Activated T-cell treated with anti-CD3 and anti-CD28 coated beads for 1 hour (primary cell): ENCODE measurements around the gene MED12L.
"Not testable (repeated sequence)": the region's sequence is repeated elsewhere in the genome, so short reads cannot be mapped to it uniquely, and the experiment has no call there.

Experiments
- DNase-seq: peaks from one replicate; pipeline ENCODE4 v3.0.0-alpha.2; 2020; ENCODE audit warnings: low read depth

MED12L gene

DNA sequence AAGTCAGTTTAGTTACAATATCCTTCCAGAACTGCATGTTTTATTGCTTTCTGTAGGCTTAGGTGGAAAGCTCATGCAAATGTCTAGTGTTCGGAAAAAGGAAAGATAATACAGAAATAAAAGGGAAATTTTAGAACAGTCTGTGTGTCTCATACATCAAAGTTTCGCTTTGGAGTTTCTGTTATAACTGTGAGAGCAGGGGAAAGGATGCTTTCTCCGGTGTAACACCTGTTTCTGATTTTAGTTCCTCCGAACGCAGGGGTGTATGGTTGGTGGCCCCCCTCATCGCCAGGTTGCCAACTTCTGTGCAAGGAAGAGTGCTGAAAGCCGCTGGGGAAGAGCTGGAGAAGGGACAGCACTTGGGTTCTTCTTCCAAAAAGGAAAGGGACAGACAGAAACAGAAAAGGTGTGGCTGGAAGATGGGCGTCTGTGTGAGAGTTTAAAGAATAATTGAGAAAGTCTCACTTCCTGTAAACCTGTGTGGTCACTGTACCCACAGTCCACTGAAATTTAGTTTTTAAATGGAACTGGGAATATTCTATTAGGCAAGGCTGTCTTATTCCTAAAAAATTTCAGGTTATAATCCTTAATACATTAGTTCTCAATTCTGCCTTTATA is 292.4 kb downstream of the MED12L start:
- no peak for DNase-seq

DNA sequence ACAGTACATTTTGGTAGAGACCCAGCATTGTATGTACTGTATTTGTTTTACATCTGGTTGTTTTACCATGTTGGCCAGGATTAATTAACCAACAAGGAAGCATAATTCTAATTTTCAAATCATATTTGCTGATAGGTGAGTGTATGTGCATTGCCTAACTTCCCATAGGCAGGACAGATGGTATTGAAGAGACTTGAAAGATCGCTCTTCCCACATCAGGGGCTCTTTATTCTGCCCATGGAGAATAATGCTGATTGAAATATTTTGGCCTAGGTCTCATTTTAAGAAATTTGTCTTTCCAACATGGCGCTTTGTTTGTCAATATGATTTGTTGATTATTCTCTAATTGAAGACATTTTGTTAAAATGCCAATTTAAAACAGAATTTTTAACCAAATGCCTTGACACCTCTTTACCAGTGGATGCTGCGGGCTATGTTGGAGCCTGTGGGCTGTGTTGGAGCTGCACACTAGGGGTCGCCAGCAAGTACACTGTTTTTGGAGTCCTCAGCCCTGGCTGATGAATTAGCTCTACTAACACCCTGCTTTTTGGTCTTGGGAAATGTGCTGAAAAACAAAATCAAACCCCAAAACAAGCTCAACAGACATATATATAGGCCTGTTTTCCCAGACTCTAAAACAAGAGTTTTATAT is 293.7 kb downstream of the MED12L start:
- no peak for DNase-seq

DNA sequence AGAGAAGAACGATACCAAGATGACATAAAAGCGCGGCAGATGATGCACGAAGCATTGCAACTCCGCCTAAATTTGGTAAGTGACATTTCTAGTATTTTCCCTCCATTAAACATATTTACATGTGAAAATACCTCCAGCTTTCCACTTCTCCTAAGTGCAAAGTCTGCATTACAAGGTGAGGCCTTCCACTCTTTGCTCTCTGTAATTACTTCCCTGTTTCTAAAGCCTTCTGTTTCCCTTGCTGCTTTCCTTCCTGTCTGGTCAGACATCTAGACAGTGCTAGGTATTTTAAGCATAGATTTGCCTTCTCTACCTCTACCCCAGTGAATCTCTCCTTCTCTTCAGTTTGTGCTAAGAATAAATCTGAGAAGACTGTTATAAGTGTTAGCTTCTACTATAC is 297.2 kb downstream of the MED12L start:
- DNase-seq: no peak

DNA sequence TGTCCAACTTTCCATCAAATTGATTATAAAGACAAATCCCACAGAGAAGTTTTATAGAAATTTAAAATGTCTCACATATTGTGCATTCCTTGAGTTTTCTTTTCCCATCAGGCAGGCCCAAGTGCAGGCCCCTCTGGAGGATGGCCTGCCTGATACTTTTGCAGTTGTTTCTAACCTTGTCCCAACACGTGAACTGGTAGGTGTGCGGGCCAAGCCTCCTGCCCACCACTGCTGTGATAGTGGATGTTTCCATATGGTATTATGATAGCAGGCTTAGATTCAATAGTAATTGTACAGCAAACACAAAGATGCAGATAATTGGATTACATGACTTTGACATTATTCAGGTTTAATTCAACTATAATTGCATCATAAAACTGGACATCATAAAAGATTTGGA is 297.6 kb downstream of the MED12L start:
- no peak for DNase-seq

DNA sequence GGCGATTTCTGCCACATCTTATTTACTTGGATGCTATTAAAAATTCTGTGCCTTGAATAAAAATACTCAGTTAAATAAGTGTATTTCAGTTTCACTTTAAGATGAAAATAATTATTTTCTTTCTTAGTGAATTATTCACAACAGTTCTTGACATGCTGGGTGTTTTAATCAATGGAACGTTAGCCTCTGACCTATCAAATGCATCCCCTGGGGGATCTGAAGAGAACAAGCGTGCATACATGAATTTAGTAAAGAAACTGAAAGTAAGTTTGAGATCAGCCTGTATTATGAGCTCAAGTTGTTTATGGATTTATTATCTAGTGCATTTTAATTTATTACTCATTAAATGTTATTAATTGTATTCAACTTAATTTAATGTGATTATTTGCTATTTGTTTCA is 298.5 kb downstream of the MED12L start:
- no peak for DNase-seq

DNA sequence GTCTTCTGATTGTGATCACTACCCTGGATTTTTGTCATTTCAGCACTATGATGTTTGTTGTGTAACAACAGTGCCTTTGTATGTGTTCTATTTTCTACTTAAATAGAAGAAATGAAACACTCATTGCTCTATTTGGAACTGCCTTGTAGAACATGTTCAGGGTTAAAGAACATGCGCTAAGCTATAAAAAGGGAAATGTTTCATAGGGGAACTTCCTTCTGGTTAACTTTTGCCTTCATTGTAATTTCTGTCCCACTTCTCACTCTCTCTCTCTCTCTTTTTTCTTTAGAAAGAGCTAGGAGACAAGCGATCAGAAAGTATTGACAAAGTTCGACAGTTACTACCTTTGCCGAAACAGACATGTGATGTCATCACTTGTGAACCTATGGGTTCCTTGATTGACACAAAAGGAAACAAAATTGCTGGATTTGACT is 299.3 kb downstream of the MED12L start, which contains the start of gene P2RY12:
TSS of gene P2RY12 (minus strand) at position 13 of the 434 bp plus-strand sequence. CDS start 45,908 bp downstream, outside the sequence.
- DNase-seq: no peak

DNA sequence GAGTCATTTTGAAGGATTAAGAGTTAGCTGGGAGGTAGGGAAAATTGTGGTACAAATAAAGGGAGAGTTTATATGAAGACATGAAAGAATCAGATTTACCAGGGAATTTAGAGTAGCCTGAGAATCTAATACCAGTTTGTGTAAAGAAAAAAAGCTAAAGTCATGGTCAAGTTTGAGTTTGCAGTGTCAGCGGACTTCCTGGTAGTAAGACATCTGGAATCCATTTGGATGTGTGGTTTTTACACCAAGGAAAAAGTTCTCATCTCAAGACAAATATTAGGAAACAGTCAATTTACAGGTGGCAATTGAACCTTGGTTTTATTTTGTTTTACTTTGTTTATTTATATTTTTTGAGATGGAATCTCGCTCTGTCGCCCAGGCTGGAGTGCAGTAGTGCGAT is 300.6 kb downstream of the MED12L start:
- DNase-seq: no peak

DNA sequence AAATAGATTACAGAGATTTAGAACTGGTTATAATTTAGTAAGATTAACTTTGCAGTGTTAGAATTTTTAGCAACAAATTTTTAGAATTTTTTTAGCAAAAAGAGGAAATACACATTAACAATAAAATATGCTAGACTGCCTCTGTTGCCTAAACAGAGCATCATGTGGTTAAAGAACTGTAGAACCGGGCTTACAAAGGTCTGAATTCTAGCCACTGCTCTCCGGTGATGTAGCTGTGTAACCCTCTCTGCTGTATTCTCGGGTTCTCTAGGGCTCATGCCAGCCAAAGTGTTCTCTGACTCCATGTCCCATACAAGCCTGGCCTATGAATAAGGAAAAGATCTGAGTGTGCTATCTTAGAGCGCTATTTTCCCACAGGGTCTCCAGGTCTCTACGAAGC is 302.0 kb downstream of the MED12L start:
- DNase-seq: no peak

DNA sequence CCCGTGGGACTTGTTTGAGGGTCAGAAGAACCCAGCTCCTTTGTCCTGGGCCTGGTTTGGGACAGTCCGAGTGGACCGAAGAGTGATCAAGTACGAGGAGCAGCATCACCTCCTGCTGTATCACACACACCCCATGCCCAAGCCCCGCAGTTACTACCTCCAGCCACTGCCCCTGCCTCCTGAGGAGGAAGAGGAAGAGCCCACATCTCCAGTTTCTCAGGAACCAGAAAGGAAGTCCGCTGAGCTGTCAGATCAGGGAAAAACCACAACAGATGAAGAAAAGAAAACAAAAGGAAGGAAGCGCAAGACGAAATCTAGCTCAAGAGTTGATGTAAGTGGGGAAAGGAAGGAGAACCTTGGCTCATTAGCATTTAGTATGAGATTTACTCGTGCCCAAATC is 302.4 kb downstream of the MED12L start:
- no peak for DNase-seq

DNA sequence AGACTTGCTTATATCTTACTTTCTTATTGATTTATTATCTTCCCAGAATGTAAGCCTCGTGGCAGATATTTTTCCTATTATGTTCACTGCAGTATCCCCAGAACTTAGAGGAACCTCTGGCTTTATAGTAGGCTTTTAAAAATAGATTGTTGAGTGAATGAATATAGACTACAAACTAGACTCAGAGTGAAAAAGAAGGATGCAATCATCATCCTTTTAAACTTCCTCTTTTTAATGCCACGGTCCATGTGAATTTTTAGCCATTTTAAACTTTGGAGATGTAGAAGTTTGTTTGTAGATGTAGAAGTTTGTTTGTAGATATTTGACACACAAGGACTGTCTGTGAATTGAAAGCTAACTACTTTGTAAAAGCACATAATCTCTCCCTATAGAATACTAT is 306.3 kb downstream of the MED12L start:
- no peak for DNase-seq

DNA sequence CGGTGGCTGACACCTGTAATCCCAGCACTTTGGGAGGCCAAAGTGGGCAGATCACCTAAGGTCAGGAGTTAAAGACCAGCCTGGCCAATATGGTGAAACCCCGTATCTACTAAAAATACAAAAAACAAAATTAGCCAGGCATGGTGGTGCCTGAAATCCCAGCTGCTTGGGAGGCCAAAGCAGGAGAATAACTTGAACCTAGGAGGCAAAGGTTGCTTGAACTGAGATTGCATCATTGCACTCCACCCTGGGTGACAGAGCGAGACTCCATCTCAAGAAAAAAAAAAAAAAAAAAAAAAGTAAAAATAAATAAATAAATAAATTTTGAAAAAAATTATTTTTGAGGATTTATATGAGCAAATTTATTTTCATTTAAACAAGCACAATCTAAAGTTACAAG is 306.7 kb downstream of the MED12L start:
- DNase-seq: not testable (repeated sequence)

DNA sequence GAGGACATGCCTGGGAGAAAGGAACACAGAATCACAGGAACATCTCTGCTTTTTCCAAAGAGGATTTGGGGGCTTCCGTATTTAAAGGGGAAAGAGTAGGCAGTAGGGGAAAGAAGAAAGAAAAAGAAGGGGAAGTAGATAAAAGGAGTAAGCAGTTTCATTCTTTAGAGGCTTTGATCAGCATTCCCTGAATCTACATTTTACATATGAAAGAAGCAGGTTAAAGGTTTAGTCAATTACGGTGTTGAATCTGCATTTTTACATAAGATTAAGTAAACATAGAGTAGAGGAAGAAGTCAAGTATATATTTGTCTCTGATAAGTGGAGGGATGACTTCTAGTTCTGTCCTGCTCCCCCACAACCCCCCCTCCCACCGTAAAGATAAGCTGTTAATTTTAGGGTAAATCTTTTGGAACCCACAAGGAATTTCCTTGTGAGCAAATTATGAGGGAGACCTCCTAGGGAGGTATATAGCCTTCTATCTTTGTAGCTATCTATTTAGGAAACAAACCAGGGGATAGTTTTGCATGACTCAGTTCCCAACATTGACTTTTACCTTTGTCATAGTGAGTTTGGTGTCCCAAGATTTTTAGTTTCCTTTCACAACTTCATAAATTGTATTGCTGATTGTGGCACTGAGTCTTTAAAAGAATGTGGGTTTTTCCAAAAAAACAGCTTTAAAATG is 307.8 kb downstream of the MED12L start:
- DNase-seq: no peak

DNA sequence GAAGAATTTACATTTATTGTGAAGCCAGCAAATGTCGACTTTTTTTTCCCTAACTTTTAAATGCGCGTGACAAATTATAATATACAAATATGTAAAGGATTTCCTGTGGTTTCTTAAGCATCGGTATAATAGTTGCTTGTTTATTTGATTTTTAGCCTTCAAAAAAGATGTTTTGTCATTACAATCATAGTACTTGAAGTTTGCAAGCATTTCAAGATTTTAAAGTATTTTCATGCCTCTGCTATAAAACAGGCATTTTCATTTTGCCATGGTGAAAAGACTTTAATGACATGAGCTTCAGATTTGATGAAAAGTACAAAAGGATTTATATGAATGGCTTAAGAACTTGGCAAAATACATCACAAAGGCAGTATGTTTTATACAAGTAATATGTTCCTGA is 308.5 kb downstream of the MED12L start:
- no peak for DNase-seq

DNA sequence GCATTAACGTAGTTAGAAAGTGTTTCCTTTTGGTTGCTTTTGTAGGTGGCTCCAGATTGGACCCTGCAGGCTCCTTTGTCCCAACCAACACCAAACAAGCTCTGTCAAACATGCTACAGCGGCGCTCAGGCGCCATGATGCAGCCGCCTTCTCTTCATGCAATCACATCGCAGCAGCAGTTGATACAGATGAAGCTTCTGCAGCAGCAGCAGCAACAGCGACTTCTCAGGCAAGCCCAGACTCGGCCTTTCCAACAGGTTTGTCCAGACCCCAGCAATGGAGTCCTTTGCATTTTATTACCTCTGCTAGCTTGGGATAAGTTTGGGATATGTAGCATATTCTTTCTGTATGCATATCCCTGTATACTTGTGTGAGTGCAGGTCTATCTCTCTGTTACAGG is 309.1 kb downstream of the MED12L start:
- no peak for DNase-seq

DNA sequence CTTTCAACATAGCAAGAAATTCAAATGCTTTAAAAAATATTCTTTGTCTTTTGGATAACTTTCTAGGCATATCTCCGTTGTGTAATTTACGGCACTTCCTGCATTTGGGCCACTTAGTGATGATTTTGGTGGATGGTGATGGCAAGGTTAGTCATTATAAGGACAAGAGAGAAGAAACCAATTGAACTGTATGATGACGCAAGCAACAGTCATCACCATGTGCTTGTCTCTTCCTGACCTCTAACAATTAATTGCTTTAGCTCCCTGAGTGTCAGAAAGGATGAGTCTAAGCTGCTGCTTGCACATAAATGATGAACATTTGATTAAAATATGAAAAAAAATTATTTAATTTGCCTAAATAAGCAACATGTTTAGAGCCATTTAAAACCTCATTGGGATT is 310.3 kb downstream of the MED12L start:
- DNase-seq: no peak

DNA sequence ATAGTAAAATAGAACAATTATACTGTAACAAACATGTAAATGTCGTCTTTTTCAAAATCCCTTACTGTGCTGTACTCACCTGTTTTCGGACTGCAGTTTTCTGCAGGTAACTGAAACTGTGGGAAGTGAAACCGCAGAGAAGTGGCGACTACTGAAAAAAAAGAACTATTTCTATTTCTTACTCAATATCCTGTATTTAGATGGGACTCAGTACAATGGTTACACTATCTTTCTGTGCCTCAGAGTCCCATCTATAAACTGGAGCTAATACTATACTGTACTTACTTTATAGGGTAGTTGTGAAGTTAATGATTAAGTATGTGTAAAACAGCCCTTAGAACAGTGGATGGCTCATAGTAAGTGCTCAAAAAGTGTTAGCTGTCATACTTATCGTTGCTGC is 313.4 kb downstream of the MED12L start:
- DNase-seq: no peak

DNA sequence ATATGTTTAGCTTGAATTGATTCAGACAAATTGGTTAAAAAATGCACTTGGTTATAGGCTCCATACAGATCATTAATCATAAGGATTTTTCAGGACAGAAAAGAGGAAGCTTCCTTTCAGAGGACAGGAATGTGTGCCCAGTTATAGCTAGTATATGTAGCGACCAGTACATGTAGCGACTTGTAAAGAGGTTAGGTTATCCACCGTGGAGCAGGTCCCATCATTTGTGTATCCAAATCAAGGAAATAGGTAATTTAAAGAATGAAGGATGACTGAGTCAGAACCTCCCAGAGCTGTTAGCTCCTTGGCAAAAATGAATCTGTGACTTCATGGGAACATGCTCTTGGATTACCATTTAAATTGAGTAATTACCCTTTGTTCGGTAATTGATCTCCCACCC is 314.9 kb downstream of the MED12L start:
- DNase-seq: no peak

DNA sequence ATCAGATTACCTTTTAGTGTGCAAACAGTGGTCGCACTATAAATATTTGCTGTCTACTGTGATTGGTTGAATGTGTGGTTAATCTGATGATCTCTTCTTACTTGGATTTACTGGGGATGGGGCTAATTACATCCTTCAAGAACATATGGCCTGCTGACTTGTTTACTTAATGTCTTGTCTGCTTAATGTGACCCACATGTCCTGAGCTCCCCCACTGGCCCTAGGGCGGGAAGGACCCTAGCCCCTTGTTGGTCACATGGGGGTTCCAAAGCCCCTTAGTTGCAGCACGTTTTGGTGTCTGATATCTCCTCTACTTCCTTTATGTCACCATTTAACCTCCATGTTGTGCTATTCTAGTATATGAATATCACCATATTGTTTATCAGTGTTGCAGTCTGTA is 316.9 kb downstream of the MED12L start:
- DNase-seq: no peak

DNA sequence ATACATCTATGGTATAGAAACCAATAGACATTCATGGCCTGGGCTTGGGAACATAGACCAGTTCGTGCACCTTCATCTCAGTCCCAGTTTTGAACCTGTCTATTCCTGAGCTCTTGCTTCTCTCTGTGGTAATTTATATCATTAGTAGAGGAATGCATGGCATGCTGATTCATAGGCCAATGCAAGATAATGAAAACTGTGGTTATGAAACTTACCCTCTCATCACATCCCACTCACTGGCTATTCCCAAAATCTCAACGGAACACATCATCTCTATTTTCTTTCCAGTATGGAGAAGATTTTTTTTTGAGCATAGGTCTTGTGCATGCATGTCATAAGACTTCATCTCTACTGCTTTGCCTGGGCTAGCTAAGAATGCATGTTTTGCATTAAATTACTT is 317.8 kb downstream of the MED12L start:
- no peak for DNase-seq

DNA sequence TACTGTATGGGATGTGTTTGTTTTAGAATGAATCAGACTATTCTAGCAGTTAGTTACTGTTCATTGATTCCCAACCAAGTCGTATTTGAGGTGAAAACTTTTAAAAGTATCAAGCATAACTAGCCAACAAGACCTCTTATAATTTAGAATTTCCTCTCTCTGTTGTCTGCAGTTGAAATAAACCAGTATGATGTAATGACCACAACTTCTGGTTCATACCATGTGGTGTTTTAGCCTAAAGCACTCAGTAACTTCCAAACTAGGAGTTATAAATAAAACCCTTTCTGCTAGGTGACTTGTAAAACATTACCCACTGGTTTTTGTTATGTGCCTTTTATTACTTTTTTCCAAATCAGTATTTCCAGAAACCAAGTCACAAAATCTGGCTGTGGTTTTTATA is 318.9 kb downstream of the MED12L start:
- DNase-seq: no peak

DNA sequence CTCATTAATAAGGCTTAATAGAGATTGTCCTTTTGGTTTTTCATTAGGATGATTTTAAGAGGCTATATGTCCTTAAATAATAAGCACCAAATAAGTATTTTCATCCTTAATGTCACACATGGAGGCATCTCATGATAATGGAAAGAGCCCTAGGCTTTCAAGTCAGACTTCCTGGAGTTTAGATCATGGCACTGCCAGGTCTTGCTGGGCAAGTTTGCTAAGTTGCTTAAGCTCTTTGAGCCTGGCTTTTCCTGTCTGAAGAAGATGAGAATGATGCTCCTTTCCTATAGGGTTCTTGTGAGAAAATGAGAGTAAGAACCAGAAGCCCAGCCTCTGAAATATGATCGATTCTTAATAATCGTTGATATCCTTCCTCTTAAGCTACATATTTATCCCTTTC is 322.5 kb downstream of the MED12L start:
- no peak for DNase-seq

DNA sequence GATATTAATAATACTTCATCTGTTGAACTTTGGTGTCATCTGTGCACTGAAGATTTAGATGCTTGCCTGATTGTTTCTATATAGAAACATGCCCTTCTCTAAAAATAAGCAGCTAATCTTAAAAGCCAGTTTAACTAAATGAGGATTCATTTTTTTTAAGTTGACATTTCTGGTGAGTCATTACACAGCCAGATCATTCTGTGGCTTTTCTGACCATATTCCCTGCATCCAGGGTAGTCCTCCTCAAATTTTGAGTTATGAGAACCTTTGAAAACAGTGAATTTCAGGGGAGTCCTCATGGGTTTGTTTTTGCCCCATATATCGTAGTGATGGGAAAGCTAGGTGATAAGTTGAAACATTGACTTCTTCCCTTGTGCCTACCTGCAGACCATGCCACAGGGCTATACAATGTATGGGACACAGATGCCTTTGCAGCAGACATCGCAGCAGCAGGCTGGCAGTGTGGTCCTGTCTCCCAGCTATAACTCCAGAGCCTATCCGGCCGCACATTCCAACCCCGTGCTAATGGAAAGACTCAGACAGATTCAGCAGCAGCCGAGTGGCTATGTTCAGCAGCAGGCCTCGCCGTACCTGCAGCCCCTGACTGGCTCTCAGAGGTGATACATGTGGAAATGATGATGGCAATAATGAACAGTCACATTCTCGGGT is 325.6 kb downstream of the MED12L start:
- no peak for DNase-seq

DNA sequence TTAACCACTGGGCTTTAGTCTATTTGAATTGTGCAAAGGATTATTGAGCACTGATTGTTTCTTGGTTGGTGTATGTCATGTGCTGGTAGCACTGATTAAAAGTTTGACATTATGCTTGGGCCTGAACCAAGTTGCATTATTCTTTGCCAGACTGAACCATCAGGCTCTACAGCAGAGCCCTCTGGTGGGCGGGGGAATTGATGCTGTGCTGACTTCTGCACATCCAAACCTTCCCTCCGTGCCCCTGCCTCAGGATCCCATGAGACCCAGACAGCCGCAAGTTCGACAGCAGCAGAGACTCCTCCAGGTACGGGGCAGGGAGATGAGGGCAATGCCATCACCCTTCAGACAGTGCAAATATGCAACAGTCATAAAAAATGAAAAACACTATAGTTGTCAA is 327.5 kb downstream of the MED12L start:
- DNase-seq: no peak
